ENCODE measurements around the gene ZBTB4.

- TF ChIP-seq POLR2A (IDR thresholded peaks at IDR 0.05): no peak
- TF ChIP-seq CTCF (IDR thresholded peaks at IDR 0.05): no peak
These were observed 11.1 kb downstream of the ZBTB4 start for GRCh38 chr17:7468290-7468689.

Data from vagina (tissue), 2 donors.